Measurements from ENCODE around the gene UQCC2.

The UQCC2 gene

DNA sequence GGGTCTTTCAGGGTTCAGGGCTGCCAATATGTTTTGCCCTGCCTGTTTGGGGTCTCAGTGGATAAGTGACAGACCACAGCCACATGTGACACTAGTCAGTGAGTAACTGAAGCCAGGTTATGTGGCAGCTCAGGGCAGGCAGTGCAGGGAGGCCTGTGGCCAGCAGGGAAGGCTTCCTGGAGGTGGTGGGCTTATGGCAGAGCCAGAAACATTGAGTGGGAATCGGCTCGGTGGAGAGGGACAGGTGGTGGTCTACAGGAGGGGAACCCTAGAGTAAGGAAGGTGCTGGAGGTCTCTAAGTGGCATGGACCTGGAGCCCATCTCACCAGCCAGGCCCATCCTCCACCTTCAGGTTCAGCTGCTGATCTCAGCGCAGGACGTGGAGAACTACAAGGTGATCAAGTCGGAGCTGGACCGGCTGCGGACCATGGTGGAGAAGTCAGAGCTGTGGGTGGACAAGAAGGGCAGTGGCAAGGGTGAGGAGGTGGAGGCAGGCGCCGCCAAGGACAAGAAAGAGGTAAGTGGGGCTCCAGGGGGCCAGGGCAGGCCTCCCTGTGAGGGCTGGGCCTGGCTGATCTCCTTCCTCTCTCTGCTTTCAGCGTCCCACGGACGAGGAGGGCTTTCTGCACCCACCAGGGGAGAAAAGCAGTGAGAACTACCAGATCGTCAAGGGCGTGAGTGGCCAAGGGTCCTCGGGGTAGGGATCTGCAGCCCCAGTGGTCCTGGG, 34.9 kb downstream of the UQCC2 start:
- DNase-seq (ENCODE audit: low read depth), result no peak

DNA sequence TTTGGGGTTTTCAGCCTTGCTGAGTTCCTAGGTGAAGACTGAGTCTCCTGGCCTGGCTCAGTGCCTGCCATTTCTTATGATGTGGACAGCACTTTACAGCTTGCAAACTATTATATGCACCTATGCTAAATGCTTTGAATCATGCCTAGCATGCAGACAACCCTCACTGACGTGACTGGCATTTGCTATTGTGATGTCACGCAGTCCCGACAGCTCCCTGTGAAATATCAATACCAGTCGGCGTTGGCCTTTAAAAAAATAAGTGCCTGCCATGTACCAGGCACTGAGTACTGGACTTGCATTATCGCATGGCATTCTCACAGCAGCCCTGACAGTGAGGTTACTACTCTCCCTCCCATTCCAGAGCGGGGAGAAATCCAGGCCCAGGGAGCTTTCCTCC, 35.5 kb downstream of the UQCC2 start:
- DNase-seq (ENCODE audit: low read depth), result no peak

DNA sequence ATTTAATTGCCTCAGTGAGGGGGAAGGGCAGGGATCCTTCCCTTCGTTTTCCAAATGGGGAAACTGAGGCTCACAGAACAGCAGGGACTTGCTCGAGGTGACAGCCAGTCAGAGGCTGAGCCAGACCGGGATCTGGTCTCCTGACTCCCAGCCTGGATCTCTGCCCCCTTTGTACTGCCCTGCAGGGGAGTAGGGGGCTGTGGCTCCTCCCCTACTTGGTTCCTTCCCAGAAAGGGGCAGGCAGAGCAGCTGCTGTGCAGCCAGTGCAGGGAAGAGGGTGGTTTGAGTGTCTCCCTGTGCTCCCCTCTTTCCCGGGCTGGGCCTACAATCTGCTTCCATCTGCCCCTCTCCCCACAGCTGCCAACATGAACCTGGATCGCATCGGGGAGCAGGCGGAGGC, 37.6 kb downstream of the UQCC2 start:
- DNase-seq (ENCODE audit: low read depth), result no peak

DNA sequence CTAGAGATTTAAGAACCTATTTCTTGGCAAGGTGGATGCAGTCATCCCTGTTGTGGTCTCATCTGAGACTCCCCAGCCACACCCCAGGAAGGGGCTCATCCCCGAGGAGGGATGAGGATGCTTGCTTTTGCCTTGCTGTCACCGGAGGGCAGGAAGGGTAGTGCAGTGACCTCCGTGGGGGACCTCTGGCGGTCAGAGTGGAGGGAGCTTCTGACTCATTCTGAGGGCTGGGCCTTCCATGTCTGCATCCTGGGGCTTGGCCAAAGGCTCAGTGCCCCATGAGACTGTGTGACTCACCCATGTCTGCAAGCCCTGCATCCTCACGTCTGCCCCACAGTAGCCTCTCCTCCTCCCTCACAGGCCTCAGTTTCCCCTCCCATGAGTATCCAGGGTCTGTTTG, 38.7 kb downstream of the UQCC2 start:
- DNase-seq (ENCODE audit: low read depth), result no peak

DNA sequence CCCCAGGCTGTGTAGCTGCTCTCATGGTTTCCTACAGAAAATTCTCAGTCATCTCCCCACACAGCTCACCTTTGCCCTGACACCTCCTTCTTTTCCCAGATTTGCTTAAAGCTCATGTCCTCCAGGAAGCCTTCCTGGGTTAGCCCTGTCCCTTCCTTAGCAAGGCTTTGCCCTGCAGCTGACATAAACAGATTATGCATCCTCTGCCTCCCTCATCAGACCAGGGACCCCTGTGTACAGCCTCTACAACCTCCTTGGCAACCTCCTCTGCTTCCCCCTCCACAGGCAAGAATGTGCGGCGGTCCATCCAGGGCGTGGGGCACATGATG, 39.8 kb downstream of the UQCC2 start:
- DNase-seq (ENCODE audit: low read depth), result no peak

DNA sequence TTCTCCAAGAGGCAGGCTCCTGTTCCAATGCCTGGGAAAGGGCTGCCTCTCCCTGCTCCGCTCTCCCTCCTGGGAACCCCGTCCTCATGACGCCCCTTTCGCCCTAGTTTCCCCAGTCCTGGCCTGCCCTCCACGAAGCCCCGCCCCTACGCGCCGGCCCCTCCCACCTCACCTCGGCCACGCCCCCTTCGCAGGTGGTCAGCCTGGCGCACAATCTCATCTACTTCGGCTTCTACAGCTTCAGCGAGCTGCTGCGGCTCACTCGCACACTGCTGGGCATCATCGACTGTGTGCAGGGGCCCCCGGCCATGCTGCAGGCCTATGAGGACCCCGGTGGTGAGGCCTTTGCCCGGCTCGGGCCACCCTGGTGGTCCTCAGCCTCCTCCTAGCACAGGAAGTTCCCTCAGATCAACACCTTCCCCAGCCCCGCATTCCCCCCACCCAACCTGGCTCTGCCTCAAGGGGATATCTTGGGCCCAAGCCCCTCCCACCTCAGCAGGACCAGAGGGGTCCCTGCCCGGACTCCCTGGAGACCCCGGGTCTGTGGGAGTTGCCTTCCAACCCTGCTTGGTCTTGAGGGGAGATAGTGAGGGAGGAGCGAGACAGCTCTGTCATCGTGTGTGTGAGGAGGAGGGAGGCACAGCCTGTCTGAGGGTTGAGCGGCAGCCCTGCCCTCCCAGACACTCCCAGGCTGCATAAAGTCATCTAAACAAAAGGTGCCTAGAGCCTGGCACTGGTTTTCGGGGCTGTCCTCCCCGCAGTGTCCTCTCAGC, 40.3 kb downstream of the UQCC2 start:
- DNase-seq (ENCODE audit: low read depth), result no peak

DNA sequence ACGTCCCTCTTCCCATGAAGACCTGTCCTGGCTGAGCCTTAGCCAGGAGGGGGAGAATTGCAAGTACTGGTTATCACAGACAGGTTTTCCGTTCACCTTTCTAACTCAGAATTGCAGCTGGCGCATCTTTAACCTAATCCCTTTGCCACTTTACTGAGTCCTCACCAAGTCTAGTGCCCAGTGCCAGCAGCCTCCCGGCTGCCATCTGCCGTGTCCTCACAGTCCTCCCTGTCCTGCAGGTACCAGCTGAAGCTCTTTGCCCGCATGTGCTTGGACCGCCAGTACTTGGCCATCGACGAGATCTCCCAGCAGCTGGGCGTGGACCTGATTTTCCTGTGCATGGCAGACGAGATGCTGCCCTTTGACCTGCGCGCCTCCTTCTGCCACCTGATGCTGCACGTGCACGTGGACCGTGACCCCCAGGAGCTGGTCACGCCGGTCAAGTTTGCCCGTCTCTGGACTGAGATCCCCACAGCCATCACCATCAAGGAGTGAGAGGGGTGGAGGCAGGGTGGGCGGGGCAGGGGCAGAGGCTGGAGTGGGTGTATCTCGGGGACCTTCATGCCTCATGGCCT, 41.3 kb downstream of the UQCC2 start:
- DNase-seq (ENCODE audit: low read depth), result no peak

DNA sequence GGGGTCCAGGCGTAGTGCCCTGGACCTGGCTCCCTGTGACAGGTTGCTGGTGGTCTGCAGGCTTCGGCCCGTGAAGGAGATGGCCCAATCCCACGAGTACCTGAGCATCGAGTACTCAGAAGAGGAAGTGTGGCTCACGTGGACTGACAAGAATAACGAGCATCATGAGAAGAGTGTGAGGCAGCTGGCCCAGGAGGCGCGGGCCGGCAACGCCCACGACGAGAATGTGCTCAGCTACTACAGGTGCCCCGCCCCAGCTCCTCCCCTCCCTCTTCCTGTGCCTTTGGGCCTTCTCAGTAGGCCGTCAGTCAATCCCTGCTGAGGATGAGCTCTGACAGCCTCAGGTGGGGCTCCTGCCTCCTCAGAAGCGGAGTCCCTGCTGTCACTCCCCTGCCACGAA, 42.6 kb downstream of the UQCC2 start:
- DNase-seq (ENCODE audit: low read depth), result no peak

DNA sequence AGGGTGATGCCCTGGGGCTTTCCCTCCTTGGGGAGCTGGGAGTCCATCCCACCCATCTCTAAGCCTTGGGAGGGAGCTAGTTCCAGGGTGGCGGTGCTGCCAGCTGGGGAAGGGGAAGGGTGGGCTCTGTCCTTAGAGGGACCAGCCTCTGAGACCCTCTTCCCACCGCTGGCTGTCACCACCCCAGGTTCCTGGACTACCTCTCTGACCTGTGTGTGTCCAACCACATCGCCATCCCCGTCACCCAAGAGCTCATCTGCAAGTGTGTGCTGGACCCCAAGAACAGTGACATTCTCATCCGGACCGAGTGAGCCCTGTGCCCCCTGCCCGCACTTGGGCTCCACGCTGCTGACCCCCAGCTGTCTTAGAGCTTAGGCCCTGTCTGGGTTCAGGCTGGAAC, 43.2 kb downstream of the UQCC2 start:
- DNase-seq (ENCODE audit: low read depth), result no peak

DNA sequence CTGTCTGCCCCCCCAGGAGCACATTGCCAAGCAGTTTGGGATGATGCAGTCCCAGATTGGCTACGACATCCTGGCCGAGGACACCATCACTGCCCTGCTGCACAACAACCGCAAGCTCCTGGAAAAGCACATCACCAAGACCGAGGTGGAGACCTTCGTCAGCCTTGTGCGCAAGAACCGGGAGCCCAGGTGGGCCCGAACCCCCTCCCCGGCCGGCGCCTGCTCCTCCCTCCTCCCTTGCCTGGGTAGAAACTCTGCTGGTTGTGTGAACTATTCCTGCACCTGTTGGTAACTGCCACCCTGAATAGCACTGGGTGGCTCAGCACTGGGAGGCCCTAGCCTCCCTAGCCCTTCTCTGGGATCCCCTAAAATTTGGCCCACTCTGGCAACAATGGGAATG, 43.7 kb downstream of the UQCC2 start:
- no peak for DNase-seq (ENCODE audit: low read depth)

DNA sequence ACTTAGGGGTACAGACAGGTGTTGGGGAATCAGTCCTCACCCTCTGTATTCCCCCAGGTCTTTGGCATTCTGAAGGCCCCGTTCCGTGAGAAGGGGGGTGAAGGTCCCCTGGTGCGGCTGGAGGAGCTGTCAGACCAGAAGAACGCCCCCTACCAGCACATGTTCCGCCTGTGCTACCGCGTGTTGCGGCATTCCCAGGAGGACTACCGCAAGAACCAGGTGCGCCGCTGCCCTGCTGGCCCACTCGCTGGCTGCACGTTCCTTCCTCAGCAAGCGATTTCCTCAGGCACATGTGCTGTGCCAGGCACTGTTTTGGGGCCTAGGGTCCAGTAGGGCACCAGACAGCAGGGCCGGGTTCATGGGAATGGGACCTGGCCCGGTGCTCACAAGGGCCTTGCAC, 44.4 kb downstream of the UQCC2 start:
- no peak for DNase-seq (ENCODE audit: low read depth)

DNA sequence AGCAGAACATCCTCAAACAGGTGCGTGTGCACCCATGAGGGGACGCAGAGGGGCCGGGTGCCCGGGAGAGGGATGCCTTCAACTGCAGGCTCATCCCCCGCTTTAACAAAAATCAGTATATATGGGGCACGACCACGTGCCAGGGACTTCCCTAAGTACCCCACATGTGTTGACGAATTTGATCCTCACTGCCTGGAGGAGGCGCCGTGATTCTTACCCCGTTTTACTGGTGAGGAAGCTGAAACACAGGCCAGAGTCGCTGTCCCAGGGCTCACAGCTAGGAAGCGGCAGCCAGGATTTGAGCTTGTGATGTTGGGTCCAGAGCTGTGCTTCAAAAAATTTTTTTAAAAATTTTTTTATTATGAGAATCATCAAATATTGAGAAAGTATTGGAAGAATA, 45.5 kb downstream of the UQCC2 start:
- no peak for DNase-seq (ENCODE audit: low read depth)

DNA sequence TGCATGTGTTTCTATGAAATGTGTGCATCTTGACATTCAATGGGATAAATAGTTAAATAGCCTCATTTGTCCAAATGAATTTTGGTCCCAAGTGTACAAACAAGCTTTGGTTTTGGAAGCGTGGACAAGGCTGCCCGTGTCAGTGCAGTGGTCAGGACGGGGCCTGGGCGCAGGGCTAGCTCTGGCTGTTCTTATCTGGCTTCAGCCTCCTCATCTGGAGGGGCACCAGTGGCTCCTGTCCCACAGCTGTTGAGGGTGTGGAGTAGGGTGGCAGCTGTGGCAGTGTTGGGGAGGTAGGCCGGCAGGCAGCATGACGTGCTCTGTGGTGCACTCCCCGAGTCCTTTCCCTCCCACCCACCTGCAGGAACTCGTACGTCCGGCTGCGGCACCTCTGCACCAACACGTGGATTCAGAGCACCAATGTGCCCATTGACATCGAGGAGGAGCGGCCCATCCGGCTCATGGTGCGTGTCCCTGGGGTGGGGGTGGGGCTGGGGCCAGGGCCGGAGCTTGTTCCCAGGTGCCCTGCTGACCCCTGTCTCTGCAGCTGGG, 46.9 kb downstream of the UQCC2 start:
- no peak for DNase-seq (ENCODE audit: low read depth)

DNA sequence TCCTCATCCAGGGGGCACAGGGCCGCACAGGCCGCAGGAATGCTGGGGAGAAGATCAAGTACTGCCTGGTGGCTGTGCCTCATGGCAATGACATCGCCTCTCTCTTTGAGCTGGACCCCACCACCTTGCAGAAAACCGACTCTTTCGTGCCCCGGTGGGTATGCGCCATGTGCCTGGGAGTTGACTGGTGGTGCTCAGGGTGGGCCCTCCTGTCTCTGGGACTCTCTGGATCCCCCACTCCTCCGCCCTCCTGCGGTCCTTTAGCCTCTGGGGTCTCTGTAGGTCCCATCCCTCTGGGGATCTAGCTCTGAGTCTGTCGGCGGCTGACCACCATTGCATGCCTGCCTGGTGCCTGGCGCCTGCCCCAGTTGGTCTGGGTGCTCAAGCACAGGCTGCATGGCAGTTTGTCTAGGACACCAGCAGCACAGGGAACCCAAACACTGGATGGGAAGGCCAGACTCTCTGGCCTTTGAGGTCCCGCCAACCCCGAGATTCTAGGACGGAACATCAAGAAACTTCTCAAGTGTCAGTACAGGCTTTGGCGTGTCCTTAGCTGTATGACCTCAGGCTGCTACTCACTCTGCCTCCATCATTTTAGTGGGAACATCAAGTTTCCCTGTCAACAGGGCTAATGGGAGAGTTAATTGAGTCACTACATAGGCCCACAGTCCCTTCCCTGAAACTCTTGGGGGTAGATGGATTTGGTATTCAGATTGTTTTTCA, 47.6 kb downstream of the UQCC2 start:
- no peak for DNase-seq (ENCODE audit: low read depth)

DNA sequence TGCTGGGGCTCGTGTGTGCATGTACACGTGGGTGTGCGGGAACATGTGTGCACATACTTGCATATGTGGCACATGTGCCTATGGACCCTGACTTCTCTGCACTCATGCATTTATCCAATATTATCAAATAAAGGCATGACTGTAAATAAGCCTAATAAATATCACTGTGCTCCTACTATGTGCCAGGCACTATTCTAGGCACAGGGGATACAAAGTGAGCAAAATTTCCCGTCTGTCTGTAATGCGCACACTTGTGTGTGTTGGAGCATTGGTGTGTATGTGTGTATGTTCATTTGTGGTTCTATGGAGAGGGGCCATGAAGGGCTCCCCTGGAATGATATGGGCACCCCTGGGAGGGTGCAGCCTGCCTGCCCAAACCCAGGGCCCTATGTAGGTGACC, 48.5 kb downstream of the UQCC2 start:
- DNase-seq (ENCODE audit: low read depth), result no peak

DNA sequence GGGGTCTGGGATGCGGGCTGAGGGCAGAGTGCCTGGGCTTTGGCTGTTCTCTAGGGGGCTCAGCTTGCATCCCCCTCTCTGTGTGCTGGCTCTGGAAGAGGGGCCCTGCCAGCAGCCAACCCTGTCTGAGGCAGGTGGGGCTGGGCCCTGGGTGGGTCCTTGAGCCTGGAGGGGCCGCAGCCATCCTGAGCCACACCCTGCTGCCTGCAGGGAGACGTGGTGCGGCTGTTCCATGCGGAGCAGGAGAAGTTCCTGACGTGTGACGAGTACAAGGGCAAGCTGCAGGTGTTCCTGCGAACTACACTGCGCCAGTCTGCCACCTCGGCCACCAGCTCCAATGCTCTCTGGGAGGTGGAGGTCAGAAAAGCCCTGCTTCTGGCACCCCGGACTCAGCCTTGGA, 49.2 kb downstream of the UQCC2 start:
- DNase-seq (ENCODE audit: low read depth), result no peak

DNA sequence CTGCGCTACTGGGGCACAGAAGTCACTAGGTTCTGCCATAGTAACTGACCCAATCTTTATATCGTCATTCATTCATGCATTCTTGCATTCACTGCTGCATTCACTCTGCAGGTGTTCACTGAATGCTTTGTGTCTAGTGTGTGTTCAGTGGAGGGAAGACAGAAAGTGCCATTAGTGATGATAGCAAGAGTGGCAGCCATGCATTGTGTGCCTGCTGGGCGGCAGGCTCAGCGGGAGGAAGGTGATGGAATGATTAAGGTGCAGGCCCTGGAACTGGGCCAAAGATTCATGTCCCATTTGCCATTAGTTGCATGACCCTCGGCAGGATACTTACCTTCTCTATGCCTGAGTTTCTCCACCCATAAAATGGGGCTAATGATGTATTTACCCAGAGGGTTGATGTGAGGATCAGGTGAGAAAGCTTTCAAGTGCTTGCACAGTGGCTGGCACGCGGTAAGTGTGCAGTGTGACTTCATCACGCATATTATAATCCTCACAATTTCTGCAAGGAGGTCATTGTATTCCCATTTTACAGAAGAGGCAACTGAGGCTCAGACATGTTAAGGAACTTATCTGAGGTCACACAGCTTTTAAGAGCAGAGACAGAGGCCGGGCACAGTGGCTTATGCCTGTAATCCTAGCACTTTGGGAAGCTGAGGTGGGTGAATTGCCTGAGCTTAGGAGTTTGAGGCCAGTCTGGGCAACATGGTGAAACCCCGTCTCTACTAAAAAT, 50.2 kb downstream of the UQCC2 start:
- DNase-seq (ENCODE audit: low read depth), result no peak

DNA sequence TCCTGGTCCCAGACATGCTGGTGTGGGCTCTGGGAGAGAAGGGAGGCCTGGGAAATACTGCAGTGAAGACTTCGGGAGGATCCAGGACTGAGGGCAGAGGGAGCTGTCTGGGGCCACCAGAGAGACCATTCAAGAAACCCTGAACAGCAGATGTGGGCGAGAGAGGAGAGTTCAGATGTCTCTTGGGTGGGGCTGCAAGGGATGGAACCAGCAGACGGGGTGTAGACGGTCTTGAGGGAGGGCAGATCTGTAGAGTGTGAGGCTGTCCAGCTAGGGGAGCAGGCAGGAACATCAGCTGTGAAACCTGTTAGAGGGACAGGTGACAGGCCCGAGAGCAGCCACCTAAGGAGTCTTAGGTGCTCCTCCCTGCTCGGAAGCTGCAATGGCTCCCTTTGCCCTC, 51.5 kb downstream of the UQCC2 start:
- no peak for DNase-seq (ENCODE audit: low read depth)

DNA sequence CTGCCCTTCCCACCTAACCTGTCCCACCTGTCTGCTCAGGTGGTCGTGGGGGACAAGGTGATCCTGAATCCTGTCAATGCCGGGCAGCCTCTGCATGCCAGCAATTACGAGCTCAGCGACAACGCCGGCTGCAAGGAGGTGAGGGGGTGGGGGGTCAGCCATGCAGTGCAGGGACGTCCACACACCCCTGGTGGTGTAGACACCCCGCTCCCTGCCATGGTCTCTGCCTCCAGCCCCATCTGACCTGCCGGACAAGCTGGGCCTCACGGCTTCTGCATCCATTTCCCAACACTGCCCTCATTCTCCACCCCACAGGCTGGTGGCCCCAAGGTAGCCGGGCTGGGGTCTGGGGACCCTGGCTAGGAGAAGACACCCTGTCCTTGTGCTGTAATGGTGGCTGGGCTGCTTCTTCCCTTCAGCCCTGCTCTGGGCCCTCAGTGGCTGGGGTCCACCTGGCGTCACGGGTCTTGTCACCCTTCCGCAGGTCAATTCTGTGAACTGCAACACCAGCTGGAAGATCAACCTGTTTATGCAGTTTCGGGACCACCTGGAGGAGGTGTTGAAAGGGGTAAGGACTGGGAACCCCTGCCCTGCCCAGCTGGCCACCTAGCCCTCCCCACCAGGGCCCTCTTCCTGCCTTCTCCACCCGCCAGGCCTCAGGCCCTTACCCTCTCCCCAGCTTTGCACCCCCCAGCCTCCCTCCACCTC, 52.4 kb downstream of the UQCC2 start:
- no peak for DNase-seq (ENCODE audit: low read depth)

DNA sequence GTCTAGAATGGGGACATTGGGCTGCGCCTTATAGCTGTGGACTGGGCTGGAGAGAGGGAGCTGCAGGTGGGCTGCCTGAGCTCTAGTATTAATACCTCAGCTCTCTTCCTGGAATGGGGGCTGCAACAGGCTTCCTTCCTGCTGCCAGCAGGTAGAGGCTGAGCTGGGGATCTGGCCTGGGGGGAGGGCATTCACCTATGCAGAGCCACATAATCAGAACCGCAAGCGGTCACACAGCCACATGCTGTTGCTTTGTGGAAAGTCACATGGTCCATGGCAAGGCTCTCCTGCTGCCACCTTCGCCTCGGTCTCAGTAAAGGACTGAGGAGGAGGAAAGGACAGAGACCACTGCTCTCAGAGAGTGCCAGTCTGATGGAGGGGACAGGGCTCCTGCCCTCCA, 54.7 kb downstream of the UQCC2 start:
- DNase-seq (ENCODE audit: low read depth), result no peak

DNA sequence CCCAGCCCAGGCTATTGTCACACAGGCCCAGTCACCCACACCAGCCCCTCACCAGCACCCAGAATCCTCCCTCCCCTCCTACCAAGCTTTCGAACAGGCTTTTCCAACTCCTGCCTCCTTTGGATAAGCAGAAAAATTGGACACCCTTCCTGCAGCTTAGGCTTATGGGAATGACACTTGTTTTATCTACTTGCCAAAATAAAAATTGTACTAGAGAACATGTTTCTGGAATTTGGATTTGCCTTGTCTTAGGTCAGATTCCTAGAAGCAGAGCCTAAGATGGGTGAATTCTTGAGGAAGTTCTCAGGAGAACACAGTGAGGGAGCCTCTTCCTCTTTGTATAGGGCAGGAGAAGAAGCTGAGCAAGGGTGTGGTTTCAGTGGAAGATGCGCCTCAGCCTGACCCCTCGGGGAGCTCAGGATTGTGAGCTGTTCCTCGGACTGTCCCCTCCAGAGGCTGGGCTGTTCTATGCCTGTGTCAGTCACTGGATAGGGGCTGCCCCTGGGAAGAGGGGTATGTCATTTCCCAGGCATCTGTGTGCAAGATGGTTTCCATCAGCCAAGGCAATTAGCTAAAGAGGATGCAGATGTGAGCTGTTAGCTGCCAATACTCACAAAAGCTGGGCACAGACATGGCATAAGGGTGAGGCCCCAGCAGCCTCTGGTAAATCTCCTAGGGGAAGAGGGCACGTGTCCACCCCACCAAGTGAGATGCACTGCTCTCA, 56.5 kb downstream of the UQCC2 start:
- no peak for DNase-seq (ENCODE audit: low read depth)

All from activated gamma-delta T cell treated with anti-CD3 and anti-CD28 coated beads, Interleukin-2, amount 50 U/mL, for 16 hours (primary cell).